IPS DF 6.9 (cell line): ENCODE measurements around the gene FGFBP3.

Experiments
- DNase-seq: peaks from one replicate; pipeline ENCODE4 v3.0.0-alpha.2; 2013; ENCODE audit warnings: low read depth, low spot score
- H3K27ac ChIP-seq: one replicate; pipeline ENCODE4 v1.5.1; 2013; ENCODE audit warnings: low read length, control low read depth
- H3K27me3 ChIP-seq: 2 replicates; pipeline ENCODE4 v1.6.1; 2013; ENCODE audit warnings: mild to moderate bottlenecking, low read length; ENCODE audit not compliant: control insufficient read depth, insufficient read depth
- H3K36me3 ChIP-seq: 2 replicates; pipeline ENCODE4 v1.6.1; 2013; ENCODE audit warnings: low read length; ENCODE audit not compliant: control insufficient read depth, insufficient read depth
- H3K4me1 ChIP-seq: 2 replicates; pipeline ENCODE4 v1.6.1; 2013; ENCODE audit warnings: low read length; ENCODE audit not compliant: control insufficient read depth, insufficient read depth
- H3K4me3 ChIP-seq: 2 replicates; pipeline ENCODE4 v1.5.1; 2013; ENCODE audit warnings: mild to moderate bottlenecking, low read length
- H3K9me3 ChIP-seq: 2 replicates; pipeline ENCODE4 v1.6.1; 2013; ENCODE audit warnings: low read length, inconsistent platforms; ENCODE audit not compliant: control insufficient read depth, insufficient read depth
- WGBS: extraction: QIAGEN DNeasy Blood & Tissue Kit; methylation state at CpG from one replicate; pipeline ENCODE4 v1.1.7; 2013; ENCODE audit warnings: mixed read lengths, missing lambda C conversion rate; ENCODE audit not compliant: insufficient read length, insufficient coverage; 5-methylcytosine and 5-hydroxymethylcytosine counted together

Gene FGFBP3

DNA sequence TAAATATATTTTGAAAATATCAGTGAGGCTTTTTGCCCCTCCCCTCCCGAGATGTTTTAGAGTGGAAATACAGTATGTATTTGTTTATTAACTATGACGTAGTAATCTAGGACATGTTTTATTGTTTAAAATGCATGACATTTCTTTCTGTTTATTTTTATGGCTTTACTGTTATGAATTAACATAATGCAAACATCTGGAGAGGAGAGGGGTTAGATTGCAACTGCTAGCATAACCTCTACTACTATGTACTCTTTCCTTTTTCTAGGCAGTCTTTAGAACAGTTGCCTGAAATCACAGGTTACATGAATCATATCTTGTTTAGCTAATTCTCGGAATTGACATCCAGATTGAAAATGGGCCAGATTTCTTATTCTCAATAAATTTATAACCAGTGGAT is 21.7 kb upstream of the FGFBP3 start:
- no peaks in the 10 kb centered on the region; the same call in 1 of the 2 replicates for H3K9me3 ChIP-seq
- no peak for DNase-seq
- no peaks in the 10 kb centered on the region for H3K27me3 ChIP-seq
- H3K4me3 ChIP-seq, result no peak overlapping the region
- H3K36me3 ChIP-seq, result no peaks in the 10 kb centered on the region
- no CpG with 5 or more reads among the region's 3 CpGs for WGBS
- no peaks in the 10 kb centered on the region; the same call in 1 of the 2 replicates for H3K4me1 ChIP-seq
- H3K27ac ChIP-seq, result no peak overlapping the region

DNA sequence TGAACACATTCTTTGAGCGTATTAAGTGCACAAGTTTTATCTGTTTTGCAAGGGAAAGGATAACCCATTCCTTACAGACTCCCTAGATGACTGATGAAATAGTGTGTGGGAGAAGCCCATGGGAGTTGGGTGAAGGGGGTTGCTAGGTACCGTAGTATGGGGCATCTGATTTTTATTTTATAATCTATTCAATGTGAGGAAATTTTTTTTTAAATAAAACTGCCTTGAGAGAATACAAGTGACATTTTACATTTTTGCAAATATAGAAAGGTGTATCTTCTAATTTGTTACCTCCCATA is 15.7 kb upstream of the FGFBP3 start:
- Histone ChIP-seq H3K9me3 (no peaks in the 10 kb centered on the region), H3K4me1 (no peaks in the 10 kb centered on the region; the same call in 1 of the 2 replicates), H3K27ac (no peak overlapping the region), H3K36me3 (no peaks in the 10 kb centered on the region), H3K27me3 (no peaks in the 10 kb centered on the region), H3K4me3 (no peak overlapping the region)
- no peak for DNase-seq
- no CpG with 5 or more reads among the region's 2 CpGs for WGBS

DNA sequence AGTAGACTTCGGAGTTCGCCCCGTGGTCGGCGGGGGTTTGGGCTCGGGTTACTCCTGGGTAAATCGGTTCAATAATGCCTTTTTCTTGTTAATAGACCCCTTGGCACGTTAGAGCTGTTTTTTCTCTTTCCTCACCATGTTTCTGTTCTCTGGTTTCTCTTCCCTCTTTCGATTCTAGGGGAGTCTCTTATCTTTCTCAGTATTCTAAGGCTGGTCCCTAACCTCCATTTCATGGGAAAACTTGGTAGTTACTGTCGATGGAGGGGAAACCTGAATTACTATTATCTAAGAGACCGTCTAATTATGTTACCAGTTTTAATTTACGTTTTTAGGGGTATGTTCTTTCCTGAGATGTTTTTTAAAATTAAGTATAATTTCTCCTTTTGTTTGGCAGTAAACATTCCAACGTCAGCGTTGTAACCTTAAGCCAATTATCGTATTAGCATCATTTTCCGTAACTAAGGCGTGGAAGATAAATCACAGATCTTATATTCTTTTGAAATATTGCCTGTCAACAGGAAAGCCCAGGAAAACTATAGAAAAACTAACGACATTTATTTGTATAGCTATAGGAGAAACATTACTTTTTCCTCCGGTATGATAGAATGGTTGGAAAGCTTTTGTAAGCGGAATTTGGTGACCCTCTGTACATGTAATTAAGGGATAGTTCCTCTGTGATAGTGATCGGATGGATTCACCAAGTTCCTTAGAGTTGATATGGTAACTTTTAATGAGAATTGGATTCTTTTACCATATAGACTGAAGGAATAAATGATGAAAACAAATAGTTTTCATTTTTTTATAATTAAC is 15.1 kb upstream of the FGFBP3 start:
- Histone ChIP-seq H3K4me1 (no peaks in the 10 kb centered on the region; the same call in 1 of the 2 replicates), H3K4me3 (peak overlapping the region; percentile 100), H3K27ac (no peak overlapping the region), H3K36me3 (no peaks in the 10 kb centered on the region), H3K27me3 (no peaks in the 10 kb centered on the region), H3K9me3 (no peaks in the 10 kb centered on the region)
- no peak for DNase-seq
- WGBS, result no CpG with 5 or more reads among the region's 21 CpGs

DNA sequence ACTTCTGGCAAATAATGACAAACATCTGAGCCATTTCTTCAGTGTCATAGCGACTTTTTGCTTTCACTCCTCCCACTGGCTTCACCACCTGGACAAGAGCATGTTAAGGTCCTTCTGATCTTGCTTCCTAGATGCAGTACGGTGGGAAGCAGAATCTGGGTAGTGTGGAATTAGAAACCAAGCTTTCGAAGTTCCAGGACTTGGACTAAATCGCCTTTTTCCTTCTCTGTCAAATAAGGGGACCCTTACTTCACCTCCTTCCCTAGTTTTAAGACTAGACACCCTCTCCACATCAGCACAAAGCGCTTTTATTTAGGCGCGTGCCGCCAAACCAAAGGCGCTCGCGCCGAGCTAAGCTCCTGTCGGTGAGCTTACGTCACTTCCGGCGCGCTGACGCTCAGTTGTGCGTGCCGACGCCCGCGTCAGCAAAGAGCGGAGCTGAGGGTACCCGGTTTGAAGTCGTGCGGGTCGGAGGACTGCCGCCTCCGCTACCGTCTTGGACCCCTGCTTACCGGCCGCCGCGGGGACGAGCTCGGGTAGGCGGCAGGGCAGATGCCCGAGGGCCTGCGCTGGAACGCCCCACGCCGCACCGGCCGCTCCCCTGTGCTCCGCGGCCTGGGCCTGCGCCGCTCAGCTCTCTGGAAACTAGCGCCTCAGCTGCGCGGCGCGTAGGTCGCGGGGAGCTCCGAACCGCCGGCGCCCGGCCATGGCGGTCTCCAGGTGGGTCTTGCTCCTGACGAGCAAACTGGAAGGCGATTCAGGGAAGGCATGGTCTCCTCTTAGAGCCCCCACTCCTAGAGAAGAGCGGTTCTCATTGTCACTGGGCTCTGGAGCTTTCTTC is 14.3 kb upstream of the FGFBP3 start, which contains the start of gene BTAF1:
Gene BTAF1 (plus strand): TSS at position 400 of the 841 bp plus-strand sequence. CDS start 307 bp downstream, at position 707.
- Histone ChIP-seq H3K9me3 (no peaks in the 10 kb centered on the region), H3K27me3 (no peaks in the 10 kb centered on the region), H3K36me3 (no peaks in the 10 kb centered on the region), H3K27ac (no peak within 1 kb of the TSS), H3K4me1 (no peaks in the 10 kb centered on the region), H3K4me3 (peak within 1 kb of the TSS; percentile 100)
- DNase-seq, result peak; percentile 83
- no CpG with 5 or more reads among the region's 65 CpGs for WGBS

DNA sequence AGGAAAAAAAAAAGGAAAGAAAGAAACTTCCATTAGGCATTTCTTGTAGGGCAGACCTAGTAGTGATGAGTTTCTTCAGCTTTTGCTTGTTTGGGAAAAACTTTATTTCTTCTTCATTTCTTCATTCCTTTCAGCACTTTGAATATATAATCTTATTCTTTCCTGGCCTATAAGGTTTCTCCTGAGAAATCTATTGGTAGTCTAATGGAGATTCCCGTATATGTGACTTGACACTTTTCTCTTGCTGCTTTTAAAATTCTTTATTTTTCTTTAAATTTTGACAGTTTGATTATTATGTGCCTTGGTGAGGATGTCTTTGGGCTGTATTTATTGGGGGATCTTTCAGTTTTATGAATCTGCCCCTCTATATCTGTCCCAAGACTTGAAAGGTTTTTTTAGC is 10.4 kb upstream of the FGFBP3 start:
- Histone ChIP-seq H3K4me1 (no peaks in the 10 kb centered on the region), H3K36me3 (no peaks in the 10 kb centered on the region), H3K27ac (no peak overlapping the region), H3K9me3 (no peaks in the 10 kb centered on the region), H3K4me3 (no peak overlapping the region), H3K27me3 (no peaks in the 10 kb centered on the region)
- WGBS, result no CpG with 5 or more reads among the region's 1 CpG
- DNase-seq, result no peak

DNA sequence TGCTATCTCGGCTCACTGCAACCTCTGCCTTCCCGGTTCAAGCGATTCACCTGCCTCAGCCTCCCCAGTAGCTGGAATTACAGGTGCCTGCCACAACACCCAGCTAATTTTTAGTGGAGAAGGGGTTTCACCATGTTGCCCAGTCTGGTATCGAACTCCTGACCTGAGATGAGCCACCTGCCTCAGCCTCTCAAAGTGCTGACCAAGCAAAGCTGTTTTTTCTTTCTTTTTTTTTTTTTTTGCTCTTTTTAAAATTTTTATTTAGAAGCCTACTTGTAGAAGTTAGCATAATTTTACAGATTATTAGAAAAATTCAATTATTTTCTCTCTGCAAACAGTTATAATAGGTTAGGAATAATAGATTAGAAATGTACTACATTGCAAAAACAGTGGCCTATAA is 1.2 kb upstream of the FGFBP3 start:
- no peak for DNase-seq
- no CpG with 5 or more reads among the region's 4 CpGs for WGBS
- Histone ChIP-seq H3K9me3 (no peaks in the 10 kb centered on the region), H3K4me3 (no peak overlapping the region), H3K27ac (no peak overlapping the region), H3K4me1 (no peaks in the 10 kb centered on the region), H3K27me3 (no peaks in the 10 kb centered on the region), H3K36me3 (peaks cover 2% of the 10 kb centered on the region; the same call in 1 of the 2 replicates)

DNA sequence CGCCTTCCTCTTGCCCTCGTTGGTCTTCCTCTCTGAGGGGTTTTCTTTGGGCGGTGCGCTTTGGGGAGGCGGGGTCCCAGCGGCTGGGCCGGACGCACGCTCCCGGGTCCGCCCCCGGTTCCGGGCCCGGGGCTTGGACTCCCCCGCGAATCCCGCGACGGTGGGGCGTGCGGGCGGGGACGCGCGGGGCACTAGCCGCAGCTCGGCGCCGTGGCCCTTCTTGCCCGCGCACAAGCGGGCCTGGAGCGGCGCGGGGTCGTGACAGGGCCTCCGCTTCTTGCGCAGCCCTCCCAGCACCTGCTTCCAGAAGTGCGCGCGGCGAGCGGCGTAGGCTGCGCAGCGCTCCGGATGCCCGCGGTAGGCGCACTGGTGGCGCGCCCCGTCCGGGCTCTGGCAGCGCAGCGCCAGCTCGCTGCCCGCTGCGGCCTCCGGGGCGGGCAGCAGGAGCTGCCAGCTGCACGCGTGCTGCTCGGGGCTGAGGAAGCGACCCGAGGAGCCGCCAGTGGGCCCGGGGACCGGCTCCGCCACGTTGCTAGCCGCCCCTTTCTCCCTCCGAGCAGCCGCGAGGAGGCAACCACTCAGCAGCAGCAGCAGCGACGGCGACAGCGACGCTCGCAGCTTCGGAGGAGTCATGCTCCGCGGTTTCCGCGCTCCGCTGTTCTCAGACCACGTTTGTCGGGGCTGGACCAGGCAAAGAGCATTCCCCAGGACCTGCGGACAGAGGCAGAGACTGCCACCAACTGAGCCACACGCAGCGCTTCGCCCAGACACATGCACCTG is 759 bp downstream of the FGFBP3 start:
- no peaks in the 10 kb centered on the region for H3K4me1 ChIP-seq
- DNase-seq, result no peak
- H3K9me3 ChIP-seq, result no peaks in the 10 kb centered on the region
- peak overlapping the region; percentile 69 for H3K4me3 ChIP-seq
- H3K27ac ChIP-seq, result no peak overlapping the region
- H3K27me3 ChIP-seq, result no peaks in the 10 kb centered on the region
- no CpG with 5 or more reads among the region's 93 CpGs for WGBS
- peaks cover 2% of the 10 kb centered on the region; the same call in 1 of the 2 replicates for H3K36me3 ChIP-seq

DNA sequence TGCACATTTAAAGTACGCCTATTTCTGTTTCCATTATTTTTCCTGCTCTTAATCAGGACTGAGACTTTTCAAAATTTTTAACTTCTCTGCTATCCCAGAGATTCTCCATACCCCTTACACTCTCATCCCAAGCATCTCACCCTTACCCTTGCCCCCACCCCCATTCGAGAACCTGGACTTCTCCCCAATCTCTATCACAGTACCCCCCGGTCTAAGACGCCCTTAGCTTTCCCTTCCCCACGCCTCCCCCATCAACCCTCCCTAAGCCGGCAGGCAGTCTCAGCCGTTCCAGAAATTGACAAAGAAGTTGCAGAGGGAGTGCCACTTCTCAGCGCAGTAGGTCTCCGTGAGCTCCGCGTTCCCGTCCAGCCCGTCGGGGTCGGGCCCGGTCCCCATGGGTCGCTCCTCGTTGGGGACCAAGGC is 1.4 kb downstream of the FGFBP3 start:
- no peaks in the 10 kb centered on the region for H3K9me3 ChIP-seq
- no peak overlapping the region for H3K27ac ChIP-seq
- DNase-seq, result no peak
- no CpG with 5 or more reads among the region's 18 CpGs for WGBS
- no peaks in the 10 kb centered on the region for H3K27me3 ChIP-seq
- peak overlapping the region; percentile 69 for H3K4me3 ChIP-seq
- H3K4me1 ChIP-seq, result no peaks in the 10 kb centered on the region
- H3K36me3 ChIP-seq, result peaks cover 2% of the 10 kb centered on the region; the same call in 1 of the 2 replicates

DNA sequence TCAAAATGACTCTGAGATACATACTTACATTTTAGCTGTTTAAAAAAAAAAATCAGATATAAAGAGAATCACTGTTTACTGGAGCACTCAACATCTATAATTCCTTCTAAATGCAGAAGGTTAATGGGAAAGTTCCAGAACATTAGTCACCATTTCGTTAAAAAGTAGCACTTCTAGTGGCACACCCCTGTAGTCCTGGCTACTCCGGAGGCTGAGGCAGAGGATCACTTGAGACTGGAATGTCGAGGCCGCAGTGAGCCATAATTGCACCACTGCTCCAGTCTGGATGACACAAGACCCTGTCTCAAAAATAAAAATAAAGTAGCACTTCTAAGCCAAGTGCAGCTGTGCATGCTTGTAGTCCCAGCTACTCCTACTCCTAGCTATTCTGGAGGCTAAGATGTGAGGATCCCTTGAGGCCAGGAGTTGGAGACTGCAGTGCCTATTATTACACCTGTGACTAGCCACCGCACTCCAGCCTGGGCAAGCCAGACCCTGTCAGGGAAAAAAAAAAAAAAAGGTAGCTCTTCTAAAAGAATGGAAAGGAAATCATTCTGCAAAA is 2.2 kb downstream of the FGFBP3 start:
- no CpG with 5 or more reads among the region's 5 CpGs for WGBS
- peak overlapping the region; percentile 69; the same call in 1 of the 2 replicates for H3K4me3 ChIP-seq

More for the DNA sequence above, 2.2 kb downstream of the FGFBP3 start:
- DNase-seq, result no peak
- H3K27ac ChIP-seq, result no peak overlapping the region
- peaks cover 2% of the 10 kb centered on the region; the same call in 1 of the 2 replicates for H3K36me3 ChIP-seq
- H3K9me3 ChIP-seq, result no peaks in the 10 kb centered on the region
- H3K27me3 ChIP-seq, result no peaks in the 10 kb centered on the region
- peaks cover 2% of the 10 kb centered on the region; the same call in 1 of the 2 replicates for H3K4me1 ChIP-seq
